HepG2 (cell line): ENCODE data around the gene DENND4C. TPM values are rescaled to one million over a fixed set of nuclear protein-coding genes. Genes with fewer than 3 reads are reported as not detected.

ENCODE experiments used
- ATAC-seq: fragments of 200-7000 bp; cut with Tn5 transposase; 3 replicates; pipeline ENCODE4 v1.9.1; 2020; ENCODE audit warnings: mild to moderate bottlenecking, moderate library complexity
- BruUV-seq: library from RNA; stranded (reverse); fragments of 400-500 nt; replicated peaks from 2 replicates; lab custom pipeline; 2021; lab: Mats Ljungman, UMichigan
- CTCF ChIA-PET: fragments of 300-600 bp; formaldehyde crosslinking; extraction: SDS; loops from one replicate; lab custom pipeline; 2021; ENCODE audit warnings: low total read pairs, inconsistent platforms, low intra/inter-chr PET ratio; lab: Yijun Ruan, JAX
- POLR2A ChIA-PET: fragments of 350-600 bp; sonication (Branson Sonifier 250); formaldehyde crosslinking; loops from one replicate; lab custom pipeline; 2020; ENCODE audit warnings: antibody characterized with exemption, inconsistent platforms; lab: Yijun Ruan, JAX
- DNase-seq: peaks from one replicate; pipeline ENCODE4 v3.0.0-alpha.2; 2015; ENCODE audit warnings: low spot score
- FAIRE-seq: peaks from 3 replicates; lab custom pipeline; 2011; peaks lifted over from hg19 to GRCh38; lab: Jason Lieb, UNC
- H2AFZ ChIP-seq: one replicate; pipeline ENCODE4 v1.6.1; 2011; ENCODE audit warnings: low read length, inconsistent platforms
- H3K27ac ChIP-seq: fragments of 300-600 bp; 3 replicates; pipeline ENCODE4 v1.8.0; 2011; ENCODE audit warnings: mixed run types, mild to moderate bottlenecking, mixed read lengths, low read length, inconsistent platforms; ENCODE audit not compliant: insufficient read depth; ENCODE audit errors: extremely low read length
- H3K27me3 ChIP-seq, 2 experiments: fragments of 200-600 bp in 1 of 2; 2 replicates in 1 of 2; 3 replicates in 1 of 2; pipeline versions ENCODE4 v1.6.0 to v1.8.0; 2011; ENCODE audit warnings: low read length in 2 of 2, mild to moderate bottlenecking in 2 of 2, moderate library complexity in 2 of 2, inconsistent platforms in 1 of 2; ENCODE audit not compliant: insufficient read depth in 2 of 2, control insufficient read depth in 1 of 2
- H3K36me3 ChIP-seq, 2 experiments: fragments of 200-600 bp in 1 of 2; replicated peaks in 1 of 2; 2 replicates in 1 of 2; 3 replicates in 1 of 2; pipeline versions ENCODE4 v1.5.1 to v1.8.0; 2011; ENCODE audit warnings: low read length in 2 of 2, inconsistent platforms in 1 of 2; ENCODE audit not compliant: insufficient read depth in 2 of 2, control insufficient read depth in 1 of 2
- H3K4me1 ChIP-seq: 2 replicates; pipeline ENCODE4 v1.5.1; 2012; ENCODE audit warnings: low read length, inconsistent platforms; ENCODE audit not compliant: insufficient read depth
- H3K4me2 ChIP-seq: 2 replicates; pipeline ENCODE4 v1.6.0; 2011; ENCODE audit warnings: low read depth, low read length, inconsistent platforms
- H3K4me3 ChIP-seq, 3 experiments: fragments of 200-600 bp in 1 of 3; sonication (generic), shearing (Covaris generic) in 1 of 3; replicated peaks in 1 of 3; 2 replicates each; pipeline ENCODE4 v1.5.1; 2011 to 2016; ENCODE audit warnings: low read length in 3 of 3, inconsistent platforms in 2 of 3, low read depth in 2 of 3, mild to moderate bottlenecking in 2 of 3, control low read depth in 1 of 3, mixed read lengths in 1 of 3; ENCODE audit not compliant: insufficient read depth in 1 of 3
- H3K79me2 ChIP-seq: one replicate; pipeline ENCODE4 v1.6.1; 2011; ENCODE audit warnings: low read length, inconsistent platforms; ENCODE audit not compliant: insufficient read depth
- H3K9ac ChIP-seq: 2 replicates; pipeline ENCODE4 v1.6.0; 2011; ENCODE audit warnings: mild to moderate bottlenecking, low read depth, low read length, inconsistent platforms; ENCODE audit not compliant: insufficient read depth
- H3K9me3 ChIP-seq: 2 replicates; pipeline ENCODE4 v1.5.1; 2012; ENCODE audit warnings: mild to moderate bottlenecking, low read length
- H4K20me1 ChIP-seq: 2 replicates; pipeline ENCODE4 v1.6.0; 2011; ENCODE audit warnings: inconsistent platforms, mild to moderate bottlenecking, low read length, moderate library complexity; ENCODE audit not compliant: insufficient read depth
- CBX2 ChIP-seq, 2 experiments: fragments of 200-600 bp in 1 of 2; sonication (generic); formaldehyde crosslinking in 1 of 2; IDR thresholded peaks; 2 replicates each; pipeline versions ENCODE4 v1.7.0 to v1.8.1; 2018 to 2022; ENCODE audit warnings: low read depth in 2 of 2, low read length in 1 of 2, mild to moderate bottlenecking in 1 of 2, missing genetic modification reagents in 1 of 2
- POGZ ChIP-seq: sonication (generic); formaldehyde crosslinking; IDR thresholded peaks from 2 replicates; pipeline ENCODE4 v1.4.0; 2020; ENCODE audit warnings: mild to moderate bottlenecking, missing genetic modification reagents
- PRPF4 ChIP-seq: fragments of 200-400 bp; formaldehyde crosslinking; IDR thresholded peaks from 2 replicates; pipeline ENCODE4 v1.6.1; 2016; ENCODE audit warnings: low read length, low read depth; ENCODE audit not compliant: poor library complexity, severe bottlenecking
- SPEN ChIP-seq: sonication (generic); formaldehyde crosslinking; IDR thresholded peaks from 2 replicates; pipeline ENCODE4 v1.5.1; 2020; ENCODE audit warnings: low read depth, mild to moderate bottlenecking, missing genetic modification reagents
- SUZ12 ChIP-seq: fragments of 150-350 bp; IDR thresholded peaks from 2 replicates; pipeline ENCODE4 v1.6.1; 2014; ENCODE audit warnings: low read depth, low read length
- ZFYVE20 ChIP-seq: sonication (generic); formaldehyde crosslinking; IDR thresholded peaks from 2 replicates; pipeline ENCODE4 v1.8.0; 2023; ENCODE audit warnings: low read depth, mild to moderate bottlenecking, moderate library complexity, missing genetic modification reagents, borderline replicate concordance
- ZNF772 ChIP-seq: sonication (generic); formaldehyde crosslinking; IDR thresholded peaks from 2 replicates; pipeline ENCODE4 v1.5.0; 2020; ENCODE audit warnings: mild to moderate bottlenecking, missing genetic modification reagents
- WGBS: methylation state at CpG from one replicate; pipeline ENCODE4 v1.1.6; 2017; ENCODE audit warnings: low lambda C conversion rate; 5-methylcytosine and 5-hydroxymethylcytosine counted together
- in situ Hi-C: cut with HindIII; loops from 2 replicates; pipeline ENCODE4 v1.10.0; 2017; ENCODE audit warnings: low pct_unique_long_range_greater_than_20kb; ENCODE audit not compliant: extremely low pct_ligation_motif_present
- intact Hi-C: fragments of 100-400 bp; cut with micrococcal nuclease; formaldehyde crosslinking; loops from one replicate; pipeline ENCODE4 v1.10.0; 2022; ENCODE audit not compliant: unreplicated experiment
- polyA plus RNA-seq, 8 experiments: library from polyadenylated mRNA; depleted of rRNA in 3 of 8; stranded (reverse) in 7 of 8; unstranded in 1 of 8; fragments of >200 nt; fragmentation: Illumina TruSeq in 4 of 8; extraction: Trizol in 4 of 8; gene quantifications; 2 replicates each; pipeline versions ENCODE4 v1.2.1 to v1.2.3, GENCODE V29; 2011 to 2016; ENCODE audit warnings: low read depth in 4 of 8, missing spikeins in 1 of 8, mixed read lengths in 1 of 8; ENCODE audit not compliant: insufficient read depth in 1 of 8
- total RNA-seq, 5 experiments: library from RNA; depleted of rRNA; stranded (reverse); fragments of >200 nt; fragmentation: Illumina TruSeq; extraction: Trizol; gene quantifications; 2 replicates each; pipeline ENCODE4 v1.2.3, GENCODE V29; 2016; ENCODE audit warnings: low read depth in 1 of 5
- TF ChIP-seq, protein P1 (sequence below): sonication (generic); formaldehyde crosslinking; IDR thresholded peaks from 2 replicates; pipeline ENCODE4 v1.5.0; 2020; ENCODE audit warnings: missing genetic modification reagents, mild to moderate bottlenecking, borderline replicate concordance
- TF ChIP-seq, protein P2 (sequence below): sonication (generic); formaldehyde crosslinking; IDR thresholded peaks from 2 replicates; pipeline ENCODE4 v1.5.0; 2020; ENCODE audit warnings: mild to moderate bottlenecking, missing genetic modification reagents
- TF ChIP-seq, protein P3 (sequence below): sonication (generic); formaldehyde crosslinking; IDR thresholded peaks from 2 replicates; pipeline ENCODE4 v1.5.0; 2020; ENCODE audit warnings: mild to moderate bottlenecking, low read depth, missing genetic modification reagents, borderline replicate concordance
- TF ChIP-seq, protein P4 (sequence below): sonication (generic); IDR thresholded peaks from 2 replicates; pipeline ENCODE4 v1.6.1; 2016; ENCODE audit warnings: low read depth, borderline replicate concordance
- TF ChIP-seq, protein P5 (sequence below): sonication (generic); formaldehyde crosslinking; IDR thresholded peaks from 2 replicates; pipeline ENCODE4 v1.5.1; 2020; ENCODE audit warnings: missing genetic modification reagents, mild to moderate bottlenecking, borderline replicate concordance
- TF ChIP-seq, protein P6 (sequence below): sonication (generic); formaldehyde crosslinking; IDR thresholded peaks from 2 replicates; pipeline ENCODE4 v1.4.0; 2020; ENCODE audit warnings: missing genetic modification reagents, mild to moderate bottlenecking, borderline replicate concordance

Gene DENND4C
- total and polyA plus RNA-seq, 2 of the 13 experiments (the other 11 are each of a cell fraction or from before 2014, with no cell fraction given) = 19.1 to 27.2 TPM

DNA sequence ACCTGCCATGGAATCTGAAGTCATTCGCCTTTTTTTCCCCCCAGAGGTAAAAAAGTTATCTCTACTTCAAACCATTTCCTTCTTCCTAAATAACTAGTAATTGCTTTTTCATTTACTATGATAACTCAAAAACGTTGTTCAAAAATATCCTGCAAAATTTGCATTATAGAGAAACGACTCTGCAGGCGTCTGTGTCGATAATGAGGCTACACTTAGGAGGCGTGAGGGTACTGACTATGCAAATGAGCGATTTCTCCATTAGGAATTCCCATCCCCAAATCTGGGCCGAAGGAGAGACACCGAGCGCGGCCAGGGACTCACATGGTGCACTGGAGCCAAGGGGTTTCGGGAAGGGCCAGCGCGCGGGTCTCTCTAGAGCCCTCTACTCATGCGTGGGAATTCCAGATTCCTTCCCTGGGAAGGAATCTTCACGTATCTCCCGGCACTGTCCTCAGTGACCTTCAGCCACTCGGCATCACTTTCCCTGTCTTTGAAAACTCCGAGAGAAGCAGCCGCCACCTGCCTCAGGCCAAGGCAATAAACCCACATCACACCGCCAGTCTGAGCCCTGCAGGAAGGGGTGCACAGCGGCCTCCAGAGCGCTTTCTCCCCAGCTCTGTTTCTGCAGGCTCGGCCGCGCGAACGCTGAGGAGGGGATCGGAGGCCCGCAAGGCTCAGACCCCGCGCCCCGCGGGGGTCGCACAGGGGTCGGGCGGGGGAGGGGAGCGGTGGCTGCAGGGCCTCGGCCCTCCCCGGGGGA, 718 bp upstream of the DENND4C start:
- peak; percentile 79 for ATAC-seq
- peak overlapping the region; percentile 69 for H3K4me2 ChIP-seq
- in situ Hi-C loops (no loop called here), intact Hi-C loops (loop anchor here (2.0 to 10.0 kb wide), 7 partner anchors 27 to 228 kb away; partner anchors contain the start of genes PLIN2 and RRAGA)
- H3K27me3 ChIP-seq = no peaks in the 10 kb centered on the region; a peak in 1 of 5 replicates
- H2AFZ ChIP-seq = peak overlapping the region; percentile 32
- H3K27ac ChIP-seq = peak overlapping the region; percentile 94
- no peaks in the 10 kb centered on the region for H3K36me3 ChIP-seq
- H3K4me1 ChIP-seq = peaks cover 24% of the 10 kb centered on the region
- H3K9me3 ChIP-seq = no peaks in the 10 kb centered on the region
- peak overlapping the region; percentile 86 for H3K9ac ChIP-seq
- no TSS peak for BruUV-seq
- H3K4me3 ChIP-seq = peak overlapping the region; percentile 48 to 91 (median 88)
- POLR2A ChIA-PET = interaction anchor here (0.6 to 2.1 kb wide), 17 partner anchors 8 to 181 kb away, joined by 3 to 22 read pairs (median 4); partner anchors contain the start of genes ACER2, RPS6 and RRAGA
- peaks cover 17% of the 10 kb centered on the region for H4K20me1 ChIP-seq
- H3K79me2 ChIP-seq = peaks cover 36% of the 10 kb centered on the region
- DNase-seq = peak; percentile 51
- WGBS = 3% methylated on average over 24 of the region's 41 CpGs
- CTCF ChIA-PET = interaction anchor here (0.7 kb wide), 1 partner anchor 56 kb away, joined by 3 read pairs; no protein-coding TSS in a partner anchor
- no peak for FAIRE-seq
- no peak for TF ChIP-seq SPEN (CRISPR knock-in tag)
- no peak for TF ChIP-seq PRPF4
- TF ChIP-seq SUZ12 = no peak
- TF ChIP-seq CBX2 (IDR thresholded peaks at IDR 0.05; ENCODE audit: low read depth, low read length) = no peak
- no peak for TF ChIP-seq CBX2 (CRISPR knock-in tag; IDR thresholded peaks at IDR 0.05; ENCODE audit: low read depth)
- TF ChIP-seq POGZ (CRISPR knock-in tag) = no peak
- TF ChIP-seq, protein P1, sequence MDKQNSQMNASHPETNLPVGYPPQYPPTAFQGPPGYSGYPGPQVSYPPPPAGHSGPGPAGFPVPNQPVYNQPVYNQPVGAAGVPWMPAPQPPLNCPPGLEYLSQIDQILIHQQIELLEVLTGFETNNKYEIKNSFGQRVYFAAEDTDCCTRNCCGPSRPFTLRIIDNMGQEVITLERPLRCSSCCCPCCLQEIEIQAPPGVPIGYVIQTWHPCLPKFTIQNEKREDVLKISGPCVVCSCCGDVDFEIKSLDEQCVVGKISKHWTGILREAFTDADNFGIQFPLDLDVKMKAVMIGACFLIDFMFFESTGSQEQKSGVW = no peak
- TF ChIP-seq ZFYVE20 (CRISPR knock-in tag) = no peak
- TF ChIP-seq, protein P2, sequence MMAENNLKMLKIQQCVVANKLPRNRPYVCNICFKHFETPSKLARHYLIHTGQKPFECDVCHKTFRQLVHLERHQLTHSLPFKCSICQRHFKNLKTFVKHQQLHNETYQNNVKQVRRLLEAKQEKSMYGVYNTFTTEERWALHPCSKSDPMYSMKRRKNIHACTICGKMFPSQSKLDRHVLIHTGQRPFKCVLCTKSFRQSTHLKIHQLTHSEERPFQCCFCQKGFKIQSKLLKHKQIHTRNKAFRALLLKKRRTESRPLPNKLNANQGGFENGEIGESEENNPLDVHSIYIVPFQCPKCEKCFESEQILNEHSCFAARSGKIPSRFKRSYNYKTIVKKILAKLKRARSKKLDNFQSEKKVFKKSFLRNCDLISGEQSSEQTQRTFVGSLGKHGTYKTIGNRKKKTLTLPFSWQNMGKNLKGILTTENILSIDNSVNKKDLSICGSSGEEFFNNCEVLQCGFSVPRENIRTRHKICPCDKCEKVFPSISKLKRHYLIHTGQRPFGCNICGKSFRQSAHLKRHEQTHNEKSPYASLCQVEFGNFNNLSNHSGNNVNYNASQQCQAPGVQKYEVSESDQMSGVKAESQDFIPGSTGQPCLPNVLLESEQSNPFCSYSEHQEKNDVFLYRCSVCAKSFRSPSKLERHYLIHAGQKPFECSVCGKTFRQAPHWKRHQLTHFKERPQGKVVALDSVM = no peak
- TF ChIP-seq, protein P3, sequence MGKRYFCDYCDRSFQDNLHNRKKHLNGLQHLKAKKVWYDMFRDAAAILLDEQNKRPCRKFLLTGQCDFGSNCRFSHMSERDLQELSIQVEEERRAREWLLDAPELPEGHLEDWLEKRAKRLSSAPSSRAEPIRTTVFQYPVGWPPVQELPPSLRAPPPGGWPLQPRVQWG (CRISPR knock-in tag) = no peak
- TF ChIP-seq, protein P4, sequence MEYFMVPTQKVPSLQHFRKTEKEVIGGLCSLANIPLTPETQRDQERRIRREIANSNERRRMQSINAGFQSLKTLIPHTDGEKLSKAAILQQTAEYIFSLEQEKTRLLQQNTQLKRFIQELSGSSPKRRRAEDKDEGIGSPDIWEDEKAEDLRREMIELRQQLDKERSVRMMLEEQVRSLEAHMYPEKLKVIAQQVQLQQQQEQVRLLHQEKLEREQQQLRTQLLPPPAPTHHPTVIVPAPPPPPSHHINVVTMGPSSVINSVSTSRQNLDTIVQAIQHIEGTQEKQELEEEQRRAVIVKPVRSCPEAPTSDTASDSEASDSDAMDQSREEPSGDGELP = no peak
- no peak for TF ChIP-seq ZNF772 (CRISPR knock-in tag)
- TF ChIP-seq, protein P5, sequence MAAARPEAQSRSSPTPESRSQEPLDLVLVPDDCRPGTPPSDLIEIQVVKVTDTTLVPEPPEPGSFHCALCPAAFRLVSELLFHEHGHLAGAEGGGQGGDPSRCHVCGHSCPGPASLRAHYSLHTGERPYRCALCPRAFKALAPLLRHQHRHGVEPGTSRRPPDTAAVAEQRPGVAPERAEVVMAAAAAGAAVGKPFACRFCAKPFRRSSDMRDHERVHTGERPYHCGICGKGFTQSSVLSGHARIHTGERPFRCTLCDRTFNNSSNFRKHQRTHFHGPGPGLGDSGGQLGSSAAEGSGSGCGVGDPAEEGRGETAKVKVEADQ (CRISPR knock-in tag) = no peak
- TF ChIP-seq, protein P6, sequence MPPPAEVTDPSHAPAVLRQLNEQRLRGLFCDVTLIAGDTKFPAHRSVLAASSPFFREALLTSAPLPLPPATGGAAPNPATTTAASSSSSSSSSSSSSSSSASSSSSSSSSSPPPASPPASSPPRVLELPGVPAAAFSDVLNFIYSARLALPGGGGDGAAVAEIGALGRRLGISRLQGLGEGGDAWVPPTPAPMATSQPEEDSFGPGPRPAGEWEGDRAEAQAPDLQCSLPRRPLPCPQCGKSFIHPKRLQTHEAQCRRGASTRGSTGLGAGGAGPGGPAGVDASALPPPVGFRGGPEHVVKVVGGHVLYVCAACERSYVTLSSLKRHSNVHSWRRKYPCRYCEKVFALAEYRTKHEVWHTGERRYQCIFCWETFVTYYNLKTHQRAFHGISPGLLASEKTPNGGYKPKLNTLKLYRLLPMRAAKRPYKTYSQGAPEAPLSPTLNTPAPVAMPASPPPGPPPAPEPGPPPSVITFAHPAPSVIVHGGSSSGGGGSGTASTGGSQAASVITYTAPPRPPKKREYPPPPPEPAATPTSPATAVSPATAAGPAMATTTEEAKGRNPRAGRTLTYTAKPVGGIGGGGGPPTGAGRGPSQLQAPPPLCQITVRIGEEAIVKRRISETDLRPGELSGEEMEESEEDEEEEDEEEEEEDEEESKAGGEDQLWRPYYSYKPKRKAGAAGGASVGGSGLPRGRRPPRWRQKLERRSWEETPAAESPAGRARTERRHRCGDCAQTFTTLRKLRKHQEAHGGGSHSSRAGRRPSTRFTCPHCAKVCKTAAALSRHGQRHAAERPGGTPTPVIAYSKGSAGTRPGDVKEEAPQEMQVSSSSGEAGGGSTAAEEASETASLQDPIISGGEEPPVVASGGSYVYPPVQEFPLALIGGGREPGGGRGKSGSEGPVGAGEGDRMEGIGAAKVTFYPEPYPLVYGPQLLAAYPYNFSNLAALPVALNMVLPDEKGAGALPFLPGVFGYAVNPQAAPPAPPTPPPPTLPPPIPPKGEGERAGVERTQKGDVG (CRISPR knock-in tag) = no peak
